OCI-M1 (cell line): ENCODE data around the gene MYO7B.
"Not testable (repeated sequence)": the region's sequence is repeated elsewhere in the genome, so short reads cannot be mapped to it uniquely, and the experiment has no call there.

Experiments used
- DNase-seq: peaks from one replicate; lab custom pipeline; 2025; lab: John Stamatoyannopoulos, UW

Gene MYO7B

GRCh38 chr2:127551221-127551930 is 15.9 kb downstream of the MYO7B start:
- DNase-seq: no peak

GRCh38 chr2:127552336-127552735 is 16.9 kb downstream of the MYO7B start:
- DNase-seq: no peak

GRCh38 chr2:127552846-127553245 is 17.4 kb downstream of the MYO7B start:
- DNase-seq: no peak

- DNase-seq: no peak
These were observed 23.4 kb downstream of the MYO7B start for GRCh38 chr2:127558911-127559310.

- DNase-seq: no peak
These were observed 24.0 kb downstream of the MYO7B start for GRCh38 chr2:127559454-127559853.

- DNase-seq: no peak
These were observed 24.9 kb downstream of the MYO7B start for GRCh38 chr2:127560201-127560930.

GRCh38 chr2:127560931-127561280 is 25.4 kb downstream of the MYO7B start:
- DNase-seq: no peak

GRCh38 chr2:127561371-127561770 is 25.9 kb downstream of the MYO7B start:
- DNase-seq: no peak

GRCh38 chr2:127562936-127563335 is 27.5 kb downstream of the MYO7B start:
- DNase-seq: no peak

GRCh38 chr2:127563458-127564428 is 28.3 kb downstream of the MYO7B start:
- DNase-seq: no peak

GRCh38 chr2:127564429-127565260 is 29.2 kb downstream of the MYO7B start:
- no peak for DNase-seq

GRCh38 chr2:127565261-127566138 is 30.0 kb downstream of the MYO7B start:
- no peak for DNase-seq

GRCh38 chr2:127566139-127566417 is 30.6 kb downstream of the MYO7B start:
- DNase-seq: no peak

GRCh38 chr2:127566576-127566975 is 31.1 kb downstream of the MYO7B start:
- DNase-seq: no peak

- no peak for DNase-seq
These were observed 31.9 kb downstream of the MYO7B start for GRCh38 chr2:127567351-127567854.

- DNase-seq: no peak
These were observed 32.6 kb downstream of the MYO7B start for GRCh38 chr2:127568128-127568527.

- no peak for DNase-seq
These were observed 34.2 kb downstream of the MYO7B start for GRCh38 chr2:127569666-127570065.

GRCh38 chr2:127570282-127571250 is 35.1 kb downstream of the MYO7B start:
- no peak for DNase-seq

GRCh38 chr2:127572352-127572751 is 36.9 kb downstream of the MYO7B start:
- DNase-seq: not testable (repeated sequence)
